GM19467 (cell line): ENCODE results near the gene FCHSD2.

Experiments used
- ATAC-seq: cut with Tn5 transposase; IDR thresholded peaks from one replicate; pipeline ENCODE4 v1.9.1; 2021; ENCODE audit warnings: mild to moderate bottlenecking, moderate library complexity; ENCODE audit not compliant: unreplicated experiment

FCHSD2 gene

DNA sequence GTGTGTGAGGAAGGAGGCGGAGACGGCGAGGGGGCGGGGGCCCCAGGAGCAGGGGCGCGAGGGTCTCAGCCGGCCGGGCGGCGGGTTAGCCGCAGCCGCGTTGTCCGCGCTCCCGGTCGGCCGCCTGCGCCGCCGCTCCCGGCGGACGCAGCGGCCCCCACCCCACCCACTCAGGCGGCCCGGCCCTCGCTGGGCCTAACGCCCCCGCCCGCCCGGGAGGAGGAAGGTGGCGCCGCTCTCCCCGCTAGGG, at the start of gene FCHSD2:
TSS of gene FCHSD2 (minus strand) at position 191 of the 250 bp plus-strand sequence. CDS start 441 bp downstream, outside the sequence.
- ATAC-seq: no peak

DNA sequence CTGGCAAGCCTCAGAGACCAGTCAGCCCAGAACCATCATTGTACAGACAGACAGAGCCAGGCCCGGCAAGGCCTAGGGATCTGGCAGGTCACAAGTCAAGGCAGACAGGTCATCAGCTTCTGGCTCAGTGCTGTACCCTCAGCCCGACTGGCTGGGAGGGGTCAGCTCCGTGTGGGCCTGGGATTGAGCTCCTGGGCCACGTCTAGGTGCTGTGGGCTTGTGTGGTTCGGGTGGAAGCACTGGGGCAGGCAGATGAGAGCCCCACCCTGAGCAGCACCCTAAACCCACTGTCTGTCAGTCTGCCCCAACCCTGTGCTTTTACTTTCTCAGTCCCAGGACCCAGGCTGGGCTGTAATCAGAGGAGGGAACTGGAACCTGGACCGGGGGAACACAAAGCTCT, 49.0 kb upstream of the FCHSD2 start:
- ATAC-seq: no peak

DNA sequence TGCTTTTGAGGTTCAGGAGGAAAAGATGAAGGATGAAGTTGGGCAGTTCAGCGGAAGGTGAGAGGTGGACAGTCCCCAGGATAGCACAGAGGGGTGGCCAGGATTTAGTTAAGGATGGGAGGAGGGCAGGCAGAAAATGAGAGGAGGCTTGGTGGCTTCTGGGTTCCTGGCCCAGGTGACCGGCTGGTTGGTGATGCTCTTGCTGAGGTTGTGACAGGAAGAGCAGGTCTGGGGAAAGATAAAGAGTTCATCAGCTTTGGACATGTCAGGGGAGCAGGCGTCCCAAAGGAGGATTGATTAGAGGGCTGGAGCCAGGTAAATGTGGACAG, 48.4 kb upstream of the FCHSD2 start:
- no peak for ATAC-seq

DNA sequence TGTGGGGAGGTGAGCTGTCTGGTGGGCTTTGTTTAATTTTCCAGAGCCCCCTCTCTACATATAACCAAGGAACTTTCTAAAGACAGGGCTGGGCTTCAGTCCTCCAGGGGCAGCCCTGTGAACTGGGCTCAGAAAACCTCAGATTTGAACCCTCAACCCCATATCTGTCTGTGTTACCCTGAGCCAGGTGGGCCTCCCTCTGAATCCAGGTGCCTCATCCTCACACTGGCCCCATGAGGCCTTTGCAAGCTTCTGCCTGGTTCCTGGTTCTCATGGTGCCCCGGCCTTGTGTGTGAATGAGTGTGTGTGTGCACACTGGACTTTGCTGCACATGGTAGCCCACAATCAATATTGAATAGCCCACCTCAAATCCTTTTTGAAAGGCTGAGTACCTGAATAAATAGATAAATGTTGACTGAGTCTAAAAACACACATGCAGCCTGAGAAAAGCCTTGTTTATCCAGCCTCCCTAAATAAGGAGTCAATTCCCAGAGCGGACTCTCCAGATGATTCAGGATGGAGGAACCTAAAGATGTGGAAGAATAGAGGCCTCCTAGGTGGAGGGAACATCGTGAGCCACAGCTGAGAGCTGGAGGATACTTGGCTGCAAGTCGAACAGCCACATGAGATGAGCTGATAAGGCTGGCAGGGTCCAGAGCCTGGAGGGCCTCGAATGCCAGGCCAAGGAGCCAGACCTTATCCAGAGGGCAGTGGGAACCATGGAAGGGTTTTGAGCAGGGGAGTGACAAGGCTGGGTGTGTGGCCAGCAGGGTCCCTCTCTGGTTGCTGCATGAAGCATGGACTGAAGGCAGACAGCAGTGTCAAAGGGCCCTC, 47.8 kb upstream of the FCHSD2 start:
- ATAC-seq: no peak

DNA sequence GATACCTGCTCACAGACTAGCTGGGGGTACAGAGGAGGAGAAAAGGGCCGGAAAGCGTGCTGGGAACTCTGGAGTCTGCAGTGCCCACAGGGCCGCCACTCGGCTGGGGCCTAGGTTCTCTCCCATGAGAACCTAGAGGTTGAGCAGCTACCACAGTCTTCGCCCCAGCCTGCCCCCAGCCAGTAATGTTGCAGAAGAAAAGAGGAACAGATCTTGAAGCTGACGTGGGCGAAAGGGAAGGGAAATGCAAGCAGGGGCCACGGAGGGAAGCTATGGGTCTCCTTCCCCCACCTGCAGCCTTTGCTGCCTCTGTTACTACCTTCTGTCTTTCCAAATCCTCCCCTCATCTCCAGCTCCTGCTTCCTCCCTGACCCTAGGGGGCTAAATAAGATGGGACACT, 47.2 kb upstream of the FCHSD2 start:
- ATAC-seq: no peak

DNA sequence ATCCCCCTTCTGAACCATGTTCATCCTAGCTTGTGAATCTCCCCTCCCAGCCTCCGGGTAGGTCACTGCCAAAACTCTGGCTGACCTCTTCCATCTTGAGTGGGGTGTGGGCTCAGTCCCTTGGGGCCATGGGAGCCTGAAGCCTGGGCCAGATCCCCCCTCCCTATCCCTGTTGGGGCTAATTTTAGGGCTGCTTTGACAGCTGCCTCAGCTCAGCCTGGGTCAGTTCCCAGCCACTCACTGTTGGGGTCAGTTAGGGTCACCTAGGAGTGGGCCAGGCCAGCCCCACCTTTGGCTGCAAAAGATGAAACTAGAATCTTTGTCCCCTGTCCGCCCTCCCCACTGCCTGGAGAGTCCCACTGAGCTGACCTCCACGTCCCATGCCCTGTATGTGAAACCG, 46.2 kb upstream of the FCHSD2 start:
- ATAC-seq: no peak

DNA sequence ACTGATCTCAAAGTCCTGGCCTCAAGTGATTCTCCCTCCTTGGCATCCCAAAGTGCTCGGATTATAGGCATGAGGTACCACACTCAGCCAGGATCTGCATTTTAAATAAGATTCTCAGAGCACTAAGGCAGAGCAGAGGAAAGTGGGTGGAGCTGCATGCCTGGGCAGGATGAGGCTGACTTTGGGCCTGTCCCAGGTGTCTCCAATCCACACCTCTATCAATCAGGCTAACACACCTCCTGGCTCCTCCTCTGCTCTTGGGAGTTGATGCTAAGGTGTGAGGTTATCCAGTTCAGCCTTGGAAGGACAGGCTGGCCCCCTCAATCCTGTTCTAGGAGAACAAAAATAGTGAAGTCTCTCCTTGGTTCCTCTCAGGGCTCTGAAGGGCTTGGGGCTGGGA, 45.7 kb upstream of the FCHSD2 start:
- no peak for ATAC-seq

DNA sequence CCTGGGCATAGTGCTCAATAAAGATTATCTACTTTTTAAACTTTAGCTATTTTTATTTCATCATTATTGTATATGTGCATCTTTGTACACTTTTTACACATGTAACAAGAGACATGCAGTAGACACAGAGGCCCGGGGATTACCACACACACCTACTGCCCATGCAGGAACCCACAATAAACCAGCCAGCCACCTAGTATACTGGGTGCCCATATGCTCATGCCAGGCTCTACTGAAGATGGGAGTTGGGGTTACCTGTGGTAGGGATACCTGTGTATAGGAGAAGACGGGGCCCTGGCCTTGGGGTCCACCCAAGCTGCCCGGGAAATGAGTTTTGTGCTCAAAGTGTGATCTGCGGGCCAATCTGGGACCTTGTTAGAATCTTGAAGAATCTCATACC, 44.8 kb upstream of the FCHSD2 start:
- ATAC-seq: no peak

DNA sequence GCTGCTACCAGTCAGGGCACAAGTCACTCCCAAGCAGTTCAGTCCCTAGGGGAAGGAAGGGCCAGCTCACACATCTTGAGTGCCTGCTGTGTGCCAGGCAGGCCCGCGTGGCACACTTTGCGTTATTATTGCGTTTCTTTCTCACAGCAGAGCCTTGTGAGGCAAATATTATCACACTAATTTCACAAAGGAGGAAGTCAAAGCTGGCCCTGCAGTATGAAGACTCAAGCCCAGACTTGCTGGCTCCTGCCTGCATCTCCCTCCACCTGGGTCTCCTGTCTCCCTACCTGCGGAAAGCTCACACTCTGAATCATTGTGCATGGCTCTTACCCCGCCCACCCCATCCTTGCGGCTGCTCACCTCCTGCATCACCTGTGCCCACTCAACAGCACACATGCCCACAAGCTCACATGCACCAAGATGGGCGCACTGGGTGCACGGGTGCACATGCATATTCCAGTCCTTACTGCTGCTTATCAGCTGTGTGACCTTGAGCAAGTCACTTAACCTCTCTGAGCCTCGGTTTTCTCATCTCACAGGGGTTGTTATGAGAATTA, 44.3 kb upstream of the FCHSD2 start:
- no peak for ATAC-seq

DNA sequence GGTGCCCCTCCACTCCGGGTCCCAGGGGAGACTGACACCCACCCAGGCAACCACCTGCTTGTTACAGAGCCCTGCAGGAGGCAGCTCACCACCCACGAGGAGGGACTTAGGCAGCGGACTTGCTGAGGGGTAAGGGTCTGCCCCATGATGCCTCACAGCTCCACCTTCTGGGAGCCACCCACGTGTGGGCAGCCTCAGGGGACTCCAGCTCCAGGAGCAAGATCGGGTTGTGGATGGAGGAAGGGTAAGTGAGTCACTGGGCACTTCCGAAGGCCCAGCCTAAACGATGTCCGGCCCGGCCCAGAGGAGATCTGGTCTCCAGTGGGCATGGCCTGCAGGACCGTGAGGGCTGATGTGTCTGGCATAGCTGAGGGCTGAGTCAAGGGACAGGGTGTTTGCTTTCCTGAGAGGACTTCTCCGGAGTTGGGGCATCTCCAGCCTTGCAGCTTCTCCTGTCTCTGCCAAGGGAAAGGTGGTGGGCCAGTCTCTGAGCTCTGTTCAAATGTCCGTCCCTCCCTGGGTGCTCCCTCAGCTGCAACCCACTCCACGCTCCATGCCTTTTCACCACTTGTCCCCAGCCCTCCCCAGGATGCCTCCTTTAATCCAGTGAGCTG, 43.7 kb upstream of the FCHSD2 start:
- no peak for ATAC-seq

DNA sequence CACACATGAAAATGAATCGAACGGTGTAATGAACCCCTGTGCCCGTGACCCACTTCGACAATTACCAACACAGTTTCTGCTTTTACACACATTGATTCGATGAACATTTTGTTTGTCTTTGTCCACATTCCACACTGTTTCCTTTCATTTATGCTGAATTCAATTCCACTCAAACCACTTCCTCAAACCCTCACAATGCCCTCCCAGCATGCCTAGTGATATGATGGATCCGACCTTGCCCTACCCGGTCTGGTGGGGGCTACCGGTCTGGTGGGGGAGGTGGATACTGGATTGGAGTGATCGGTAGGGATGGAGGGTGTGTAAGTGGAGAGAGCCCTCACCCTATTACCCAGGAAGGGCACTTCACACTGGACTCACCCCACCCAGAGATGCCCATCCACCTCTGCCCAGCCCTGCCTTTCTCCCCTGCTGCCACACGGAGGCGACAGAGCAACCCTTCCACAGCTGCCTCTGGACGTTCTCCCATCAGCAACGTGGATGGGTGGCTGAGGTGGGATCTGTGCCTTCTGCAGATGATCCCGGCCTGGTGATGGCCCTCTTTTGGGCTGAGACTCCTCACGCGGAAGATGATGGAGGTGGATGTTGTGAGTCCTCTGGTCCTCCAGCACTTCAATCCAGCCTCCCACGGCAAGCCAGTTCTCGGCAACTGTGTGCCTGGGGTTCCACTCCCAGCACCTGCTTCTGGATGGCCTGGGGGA, 43.0 kb upstream of the FCHSD2 start:
- ATAC-seq: no peak

DNA sequence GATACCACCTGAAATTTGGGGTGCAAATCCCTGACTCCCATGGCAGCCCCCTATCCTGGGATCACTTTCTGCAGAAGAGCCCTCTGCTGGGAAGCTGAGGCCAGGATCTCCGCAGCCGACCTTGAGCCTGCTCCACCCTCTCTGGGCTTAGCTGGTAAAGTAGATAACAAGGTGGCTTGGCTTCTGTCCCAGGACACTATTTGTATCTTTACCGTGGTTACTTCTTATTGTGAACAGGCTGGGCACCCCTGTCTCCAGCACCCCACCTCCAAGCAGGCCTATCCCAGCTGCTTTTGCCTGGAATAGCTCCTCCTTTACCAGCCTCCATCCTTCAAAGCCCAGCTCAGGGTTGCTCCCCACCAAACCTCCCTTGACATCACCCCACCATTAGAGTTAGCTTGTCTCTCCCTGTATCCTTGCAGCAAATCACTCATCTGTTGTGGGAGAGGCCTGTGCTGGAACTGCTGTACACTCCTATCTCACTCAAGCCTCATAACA, 40.8 kb upstream of the FCHSD2 start:
- no peak for ATAC-seq

DNA sequence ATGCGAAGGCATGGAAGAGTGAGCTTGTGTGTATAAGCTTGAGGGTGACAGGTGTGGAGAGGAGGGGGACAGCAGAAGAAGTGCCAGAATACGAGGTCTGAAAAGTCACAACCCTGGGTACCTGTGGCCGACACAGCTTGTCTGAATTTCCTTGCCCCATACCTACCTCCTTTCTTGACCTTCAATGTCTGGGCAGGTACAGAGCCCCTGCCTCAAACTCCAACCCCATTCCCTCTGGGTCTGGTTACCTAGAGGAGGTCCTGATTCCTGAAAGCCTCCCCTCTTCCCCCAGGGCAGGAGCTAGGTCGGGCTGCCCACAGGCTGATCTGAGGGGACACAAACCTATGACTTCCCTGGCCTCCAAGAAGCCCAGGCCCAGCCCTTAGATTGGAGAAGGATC, 36.6 kb upstream of the FCHSD2 start:
- no peak for ATAC-seq

DNA sequence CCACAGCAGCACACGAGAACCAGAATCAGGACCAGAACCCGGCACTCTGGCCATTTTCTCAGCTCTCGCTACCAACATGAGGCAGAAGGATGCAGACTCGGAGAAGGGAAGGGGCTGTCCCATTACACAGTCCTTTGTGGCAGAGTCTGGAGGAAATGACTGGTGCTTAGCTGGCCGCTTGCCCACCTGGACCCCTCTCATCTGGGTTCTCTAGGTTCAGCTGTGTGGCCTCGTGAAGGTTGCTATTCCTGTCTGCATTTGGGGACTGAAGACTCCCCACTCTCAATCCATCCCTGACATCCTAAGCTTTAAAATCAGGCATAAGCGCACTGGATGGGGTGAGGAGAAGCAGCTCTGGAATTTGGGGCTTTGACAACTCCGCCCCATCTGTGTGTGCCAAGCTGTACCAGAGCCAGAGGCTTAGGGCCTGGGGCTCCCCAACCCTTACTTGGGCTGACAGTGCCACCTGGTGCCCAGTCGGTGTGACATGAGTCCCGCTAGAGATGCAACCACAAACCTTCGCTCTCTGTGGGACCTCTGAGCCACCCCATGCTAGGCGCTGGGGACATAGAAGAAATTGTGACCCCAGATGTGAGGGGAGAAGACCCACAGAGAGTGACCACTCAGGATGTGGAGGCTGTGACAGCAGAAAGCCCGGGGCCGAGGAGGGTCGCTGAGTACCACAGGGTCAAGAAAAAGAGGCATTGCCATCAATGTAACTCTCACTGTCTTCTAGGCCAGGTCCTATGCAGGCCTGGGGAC, 35.8 kb upstream of the FCHSD2 start:
- peak; percentile 66 for ATAC-seq

DNA sequence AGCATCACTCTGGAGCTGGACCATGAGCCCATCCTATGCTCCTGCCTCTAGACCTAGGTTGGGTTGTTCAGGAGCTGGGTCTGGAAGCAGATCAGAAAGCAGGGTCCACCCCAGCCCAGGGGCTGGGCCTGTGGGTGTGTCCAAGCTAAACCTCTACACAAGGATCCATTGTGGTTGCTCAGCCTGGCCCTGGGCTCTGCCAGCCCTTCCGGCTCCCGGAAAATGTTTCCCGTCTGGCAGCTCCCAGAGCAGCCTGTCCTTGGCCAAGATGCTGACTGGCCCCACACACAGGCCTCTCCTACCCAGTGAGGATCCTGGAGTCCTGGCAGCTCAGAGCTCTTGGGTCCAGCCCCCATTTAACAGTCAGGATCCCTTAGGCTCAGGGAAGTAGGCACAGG, 35.3 kb upstream of the FCHSD2 start:
- ATAC-seq: no peak

DNA sequence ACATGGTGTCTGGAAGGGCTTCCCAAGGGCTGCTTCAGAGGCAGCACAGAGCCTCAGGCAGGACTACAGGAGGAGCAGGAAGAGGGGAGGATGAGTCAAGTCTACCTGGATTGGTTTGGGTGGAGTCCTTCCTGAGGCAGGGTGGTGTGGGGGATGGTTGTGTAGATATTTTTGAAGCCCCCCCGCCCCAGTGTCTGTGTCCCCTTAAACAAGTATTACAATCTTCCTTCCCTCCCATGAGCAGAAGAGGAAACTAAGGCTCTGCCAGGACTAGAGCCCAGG, 34.7 kb upstream of the FCHSD2 start:
- ATAC-seq: no peak

DNA sequence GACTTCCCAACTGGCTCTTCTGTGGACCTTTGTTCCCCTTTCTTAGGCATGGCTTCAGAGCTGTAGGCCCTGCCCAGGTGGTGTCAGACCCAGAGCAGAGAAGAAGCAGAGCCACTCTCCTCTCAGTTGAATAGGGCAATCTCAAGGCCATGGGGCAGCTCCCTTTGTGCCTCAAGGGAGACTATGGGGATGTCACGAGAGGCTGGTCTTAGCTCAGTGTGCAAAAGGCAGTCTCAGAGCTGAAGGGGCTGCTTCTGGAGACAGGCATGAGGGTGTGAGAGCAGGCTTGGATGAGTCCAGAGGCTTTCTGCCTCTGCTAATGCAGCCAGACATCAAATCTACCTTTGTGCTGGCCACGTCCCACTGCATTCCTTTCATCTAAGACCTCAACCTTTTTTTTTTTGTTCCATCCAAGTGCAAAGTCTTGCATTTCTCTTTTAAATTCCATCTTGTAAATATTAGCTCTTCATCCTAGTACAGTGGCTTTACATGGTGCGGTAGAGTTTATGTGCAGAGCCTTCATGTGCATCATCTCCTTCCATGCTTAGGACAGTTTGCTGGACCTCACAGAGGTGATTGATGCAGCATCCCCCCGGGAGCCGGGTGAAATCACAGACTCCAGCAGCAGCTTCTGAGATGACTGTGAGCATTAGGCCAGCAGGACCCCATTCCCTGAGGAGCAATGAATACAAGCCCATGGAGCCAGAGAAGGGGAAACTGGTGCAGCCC, 34.2 kb upstream of the FCHSD2 start:
- ATAC-seq: no peak

DNA sequence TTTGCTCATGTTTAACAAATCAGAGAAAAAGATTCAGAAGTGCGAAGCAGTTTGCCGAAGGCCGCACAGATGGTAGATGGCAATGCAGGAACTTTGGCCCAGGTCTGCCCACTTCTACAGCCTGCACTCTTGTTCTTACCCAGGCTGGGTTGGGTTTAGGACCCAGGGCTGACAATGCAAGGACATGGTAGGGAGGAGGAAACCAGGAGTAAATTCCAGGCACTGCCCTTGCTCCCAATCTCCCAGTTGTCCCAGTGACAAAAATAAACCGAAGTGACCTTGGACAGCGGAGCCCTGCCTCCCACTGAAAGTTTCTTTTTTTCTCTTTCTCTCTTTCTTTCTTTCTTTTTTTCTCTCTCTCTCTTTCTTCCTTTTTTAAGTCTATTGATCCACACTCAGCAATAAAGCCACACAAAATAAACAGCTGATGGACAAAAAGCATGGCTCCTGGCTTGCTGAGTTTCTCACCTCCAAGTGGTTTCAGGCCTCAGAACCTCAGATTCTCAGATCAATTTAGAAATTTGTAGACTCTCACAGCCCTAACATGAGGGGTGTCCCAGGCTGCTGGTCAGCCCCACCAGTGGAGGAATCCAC, 33.5 kb upstream of the FCHSD2 start:
- ATAC-seq: no peak

DNA sequence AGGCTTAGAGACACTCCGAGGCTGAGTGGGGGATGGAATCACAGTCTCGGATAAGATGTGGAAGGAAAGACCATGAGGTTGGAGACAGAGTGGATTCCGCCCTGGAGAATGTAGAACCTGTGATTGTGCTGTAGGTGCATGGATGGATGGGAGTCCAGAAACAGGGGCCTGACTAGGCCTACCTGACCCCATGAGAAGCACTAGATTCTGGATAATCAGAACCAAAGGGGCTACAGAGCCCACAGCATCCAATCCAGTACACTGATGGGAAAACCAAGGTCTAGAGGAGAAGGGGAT, 32.3 kb upstream of the FCHSD2 start:
- ATAC-seq: no peak

DNA sequence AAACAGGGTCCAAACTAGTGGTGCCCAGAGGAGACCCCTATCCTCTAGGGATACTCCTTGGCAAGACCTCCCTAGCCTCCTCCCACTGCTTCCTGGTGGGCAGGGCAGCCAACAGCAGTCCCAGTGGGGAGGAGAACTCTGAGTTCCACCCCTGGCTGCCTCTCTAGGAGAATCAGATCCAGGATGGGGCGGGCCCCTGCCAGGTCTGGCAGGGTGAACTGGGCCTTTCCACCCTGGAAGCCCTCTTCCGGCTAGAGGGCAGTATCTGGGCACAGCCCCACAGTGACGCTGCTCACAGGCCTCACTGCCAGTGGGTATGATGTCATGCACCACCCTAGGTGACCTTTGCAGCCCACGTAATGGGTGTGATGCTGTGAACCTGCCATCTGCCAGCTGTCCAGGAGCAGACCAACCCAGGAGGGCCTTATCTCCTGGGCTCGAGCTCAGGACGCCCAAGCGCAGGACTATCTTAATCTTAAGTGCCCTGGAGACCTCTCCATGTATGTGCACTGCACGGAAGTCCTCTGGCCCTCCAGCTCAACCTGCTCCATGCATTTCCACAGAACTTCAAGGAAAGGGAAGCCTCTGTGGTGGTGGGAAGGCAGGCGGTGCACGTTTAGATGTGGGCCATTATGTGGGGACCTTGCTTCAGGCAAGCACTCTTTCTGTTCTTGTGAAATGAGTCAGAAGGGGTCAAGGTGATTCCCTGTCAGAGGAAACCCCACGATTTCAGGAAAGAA, 31.8 kb upstream of the FCHSD2 start:
- no peak for ATAC-seq
